Measurements from ENCODE around the gene NAPA.

GRCh38 chr19:47560999-47561398, 46.1 kb upstream of the NAPA start:
- no peak for TF ChIP-seq POLR2A (IDR thresholded peaks at IDR 0.05)
- no peak for TF ChIP-seq CTCF (IDR thresholded peaks at IDR 0.05)
